GM23338 (cell line): ENCODE measurements around the gene NLRC3. TPM values are rescaled to one million over a fixed set of nuclear protein-coding genes. Genes with fewer than 3 reads are reported as not detected.

Source experiments
- ATAC-seq: fragments of 200-7000 bp; cut with Tn5 transposase; 3 replicates; pipeline ENCODE4 v1.9.1; 2020
- DNase-seq: peaks from one replicate; pipeline ENCODE4 v3.0.0-alpha.2; 2015; ENCODE audit warnings: low spot score
- H2AFZ ChIP-seq: fragments of 200-600 bp; sonication (generic); 2 replicates; pipeline ENCODE4 v1.8.0; 2016; ENCODE audit warnings: antibody characterized with exemption, mild to moderate bottlenecking, moderate library complexity
- H3F3A ChIP-seq: fragments of 200-600 bp; sonication (generic); replicated peaks from 2 replicates; pipeline ENCODE4 v1.8.0; 2017; ENCODE audit warnings: antibody characterized with exemption, mixed run types, low read depth
- H3K27ac ChIP-seq: fragments of 200-600 bp; sonication (generic); 2 replicates; pipeline ENCODE4 v1.6.1; 2016; ENCODE audit warnings: low read depth
- H3K27me3 ChIP-seq: fragments of 200-600 bp; sonication (generic); 2 replicates; pipeline ENCODE4 v1.8.0; 2016; ENCODE audit warnings: mild to moderate bottlenecking, mixed run types, moderate library complexity; ENCODE audit not compliant: insufficient read depth
- H3K36me3 ChIP-seq: fragments of 200-600 bp; sonication (generic); 2 replicates; pipeline ENCODE4 v1.8.0; 2016; ENCODE audit warnings: mild to moderate bottlenecking; ENCODE audit not compliant: insufficient read depth
- H3K4me1 ChIP-seq: fragments of 200-600 bp; sonication (generic); 2 replicates; pipeline ENCODE4 v1.8.0; 2016; ENCODE audit warnings: mild to moderate bottlenecking, moderate library complexity; ENCODE audit not compliant: insufficient read depth
- H3K4me2 ChIP-seq: fragments of 200-600 bp; sonication (generic); 2 replicates; pipeline ENCODE4 v1.7.1; 2017; ENCODE audit warnings: mixed run types
- H3K4me3 ChIP-seq: fragments of 200-600 bp; sonication (generic); 2 replicates; pipeline ENCODE4 v1.6.1; 2016; ENCODE audit warnings: mixed run types
- H3K79me2 ChIP-seq: fragments of 200-600 bp; sonication (generic); replicated peaks from 2 replicates; pipeline ENCODE4 v1.8.0; 2017; ENCODE audit warnings: mild to moderate bottlenecking; ENCODE audit not compliant: insufficient read depth
- H3K9me2 ChIP-seq: fragments of 200-600 bp; sonication (generic); 2 replicates; pipeline ENCODE4 v1.8.0; 2017; ENCODE audit not compliant: insufficient read depth
- H4K20me1 ChIP-seq: fragments of 200-600 bp; sonication (generic); replicated peaks from 2 replicates; pipeline ENCODE4 v1.8.0; 2017; ENCODE audit warnings: mild to moderate bottlenecking; ENCODE audit not compliant: insufficient read depth
- H3K27ac Mint-ChIP-seq: 2 replicates; pipeline ENCODE4 v1.8.0; 2020; ENCODE audit warnings: inconsistent platforms, mild to moderate bottlenecking, moderate library complexity, mixed read lengths
- H3K27me3 Mint-ChIP-seq: 3 replicates; pipeline ENCODE4 v1.8.0; 2022; ENCODE audit warnings: low read depth, mild to moderate bottlenecking, moderate library complexity, mixed read lengths, inconsistent platforms; ENCODE audit not compliant: insufficient read depth, poor library complexity
- H3K36me3 Mint-ChIP-seq: 3 replicates; pipeline ENCODE4 v1.8.0; 2021; ENCODE audit warnings: low read depth, mild to moderate bottlenecking, inconsistent platforms, moderate library complexity, mixed read lengths
- H3K4me1 Mint-ChIP-seq: 3 replicates; pipeline ENCODE4 v1.8.0; 2020; ENCODE audit warnings: mild to moderate bottlenecking, inconsistent platforms, mixed read lengths
- H3K4me3 Mint-ChIP-seq: 3 replicates; pipeline ENCODE4 v1.8.0; 2021; ENCODE audit warnings: moderate library complexity, mild to moderate bottlenecking, inconsistent platforms, mixed read lengths
- H3K9me3 Mint-ChIP-seq: 3 replicates; pipeline ENCODE4 v1.8.0; 2020; ENCODE audit warnings: moderate library complexity, mild to moderate bottlenecking, inconsistent platforms, mixed read lengths
- CREB1 ChIP-seq: fragments of 250-450 bp; sonication (Bioruptor Pico); IDR thresholded peaks from 2 replicates; pipeline ENCODE4 v1.5.0; 2020; ENCODE audit warnings: low read depth, mild to moderate bottlenecking, moderate library complexity
- EZH2 ChIP-seq: fragments of 200-600 bp; sonication (generic); IDR thresholded peaks from one replicate; pipeline ENCODE4 v1.8.0; 2017; ENCODE audit warnings: antibody characterized with exemption, mild to moderate bottlenecking, low read depth; ENCODE audit not compliant: unreplicated experiment
- EZH2phosphoT487 ChIP-seq: fragments of 200-600 bp; sonication (generic); IDR thresholded peaks from one replicate; pipeline ENCODE4 v1.8.1; 2018; ENCODE audit warnings: antibody characterized with exemption; ENCODE audit not compliant: unreplicated experiment
- JUNB ChIP-seq: IDR thresholded peaks from one replicate; pipeline ENCODE4 v1.6.1; 2016; ENCODE audit warnings: antibody characterized with exemption; ENCODE audit not compliant: unreplicated experiment
- NANOG ChIP-seq: IDR thresholded peaks from 2 replicates; pipeline ENCODE4 v1.6.1; 2016; ENCODE audit warnings: antibody characterized with exemption, borderline replicate concordance
- POLR2AphosphoS5 ChIP-seq: IDR thresholded peaks from 2 replicates; pipeline ENCODE4 v1.6.1; 2016; ENCODE audit warnings: antibody characterized with exemption, low read depth
- REST ChIP-seq: IDR thresholded peaks from one replicate; pipeline ENCODE4 v1.6.1; 2018; ENCODE audit warnings: antibody characterized with exemption; ENCODE audit not compliant: unreplicated experiment
- STAT1 ChIP-seq: IDR thresholded peaks from one replicate; pipeline ENCODE4 v1.6.1; 2016; ENCODE audit warnings: antibody characterized with exemption; ENCODE audit not compliant: unreplicated experiment
- ZNF114 ChIP-seq: fragments of 250-450 bp; sonication (Bioruptor Pico); IDR thresholded peaks from 2 replicates; pipeline ENCODE4 v1.5.0; 2020; ENCODE audit warnings: mild to moderate bottlenecking, moderate library complexity
- ZNF331 ChIP-seq: fragments of 250-450 bp; sonication (Bioruptor Pico); IDR thresholded peaks from 2 replicates; pipeline ENCODE4 v1.5.0; 2020; ENCODE audit warnings: low read depth, mild to moderate bottlenecking, moderate library complexity
- polyA plus RNA-seq: library from polyadenylated mRNA; unstranded; fragments of >200 nt; fragmentation: Nextera tagmentation; extraction: Ambion mirVana; gene quantifications from 2 replicates; pipeline ENCODE4 v1.2.1, GENCODE V29; 2016
- total RNA-seq: library from RNA; depleted of rRNA; stranded (reverse); fragments of >200 nt; shearing (Covaris generic); gene quantifications from 2 replicates; pipeline ENCODE4 v1.2.3, GENCODE V29; 2014
- TF ChIP-seq, protein P1 (sequence below): IDR thresholded peaks from 2 replicates; pipeline ENCODE4 v1.6.1; 2016; ENCODE audit warnings: antibody characterized with exemption
- TF ChIP-seq, protein P2 (sequence below), 2 experiments: fragments of 200-600 bp in 1 of 2; sonication (generic) in 1 of 2; conservative IDR thresholded peaks; 2 replicates each; pipeline versions ENCODE4 v1.5.1 to v1.6.1; 2016 to 2017; ENCODE audit warnings: antibody characterized with exemption in 2 of 2, low read depth in 2 of 2, mild to moderate bottlenecking in 2 of 2, moderate library complexity in 1 of 2
- TF ChIP-seq, protein P3 (sequence below): fragments of 250-450 bp; sonication (Bioruptor Pico); IDR thresholded peaks from 2 replicates; pipeline ENCODE4 v1.5.0; 2020; ENCODE audit warnings: mild to moderate bottlenecking, moderate library complexity

NLRC3 gene
- total and polyA plus RNA-seq, 2 experiments from 2014 or later = 0.11 to 0.49 TPM

DNA sequence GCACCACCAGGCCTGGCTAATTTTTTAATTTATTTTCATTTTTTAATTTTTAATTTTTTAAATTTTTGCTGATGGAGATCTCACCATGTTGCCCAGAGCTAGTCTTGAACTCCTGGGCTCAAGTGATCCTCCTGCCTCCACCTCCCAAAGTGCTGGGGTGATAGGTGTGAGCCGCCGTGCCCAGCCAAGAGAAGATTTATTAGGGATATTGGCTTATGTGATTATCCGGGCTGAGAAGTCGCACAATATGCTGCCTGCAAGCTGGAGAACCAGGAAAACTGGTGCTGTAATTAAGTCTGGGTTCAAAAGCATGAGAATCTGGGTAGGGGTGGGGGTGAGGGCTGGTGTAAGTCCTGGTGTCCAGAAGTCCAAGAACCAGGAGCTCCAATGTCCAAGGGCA, 79.4 kb downstream of the NLRC3 start (continued):
- no peak for TF ChIP-seq NANOG

DNA sequence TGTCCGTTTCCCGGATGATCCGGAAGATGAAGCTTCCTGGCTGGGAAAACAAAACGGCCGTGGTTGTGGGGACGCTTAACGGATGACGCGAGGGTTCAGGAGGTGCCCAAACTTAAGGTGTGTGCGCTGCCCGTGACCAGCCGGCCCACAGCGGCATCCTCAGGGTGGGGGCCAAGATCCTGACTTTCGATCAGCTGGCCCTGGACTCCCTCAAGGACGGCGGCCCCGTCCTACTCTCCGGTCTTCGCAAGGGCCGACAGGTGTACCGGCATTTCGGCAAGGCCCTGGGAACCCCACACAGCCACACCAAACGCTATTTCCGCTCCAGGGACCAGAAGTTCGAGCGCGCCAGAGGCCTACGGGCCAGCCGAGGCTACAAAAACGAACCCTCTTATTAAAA, 80.8 kb downstream of the NLRC3 start:
- peak overlapping the region; percentile 28; the same call in 1 of the 2 replicates for H2AFZ ChIP-seq
- TF ChIP-seq ZNF331 (CRISPR knock-in tag) = no peak
- no peak for TF ChIP-seq NANOG
- no peak for TF ChIP-seq STAT1
- TF ChIP-seq, protein P1, sequence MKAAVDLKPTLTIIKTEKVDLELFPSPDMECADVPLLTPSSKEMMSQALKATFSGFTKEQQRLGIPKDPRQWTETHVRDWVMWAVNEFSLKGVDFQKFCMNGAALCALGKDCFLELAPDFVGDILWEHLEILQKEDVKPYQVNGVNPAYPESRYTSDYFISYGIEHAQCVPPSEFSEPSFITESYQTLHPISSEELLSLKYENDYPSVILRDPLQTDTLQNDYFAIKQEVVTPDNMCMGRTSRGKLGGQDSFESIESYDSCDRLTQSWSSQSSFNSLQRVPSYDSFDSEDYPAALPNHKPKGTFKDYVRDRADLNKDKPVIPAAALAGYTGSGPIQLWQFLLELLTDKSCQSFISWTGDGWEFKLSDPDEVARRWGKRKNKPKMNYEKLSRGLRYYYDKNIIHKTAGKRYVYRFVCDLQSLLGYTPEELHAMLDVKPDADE = no peak
- no peak for TF ChIP-seq EZH2
- TF ChIP-seq, protein P2, sequence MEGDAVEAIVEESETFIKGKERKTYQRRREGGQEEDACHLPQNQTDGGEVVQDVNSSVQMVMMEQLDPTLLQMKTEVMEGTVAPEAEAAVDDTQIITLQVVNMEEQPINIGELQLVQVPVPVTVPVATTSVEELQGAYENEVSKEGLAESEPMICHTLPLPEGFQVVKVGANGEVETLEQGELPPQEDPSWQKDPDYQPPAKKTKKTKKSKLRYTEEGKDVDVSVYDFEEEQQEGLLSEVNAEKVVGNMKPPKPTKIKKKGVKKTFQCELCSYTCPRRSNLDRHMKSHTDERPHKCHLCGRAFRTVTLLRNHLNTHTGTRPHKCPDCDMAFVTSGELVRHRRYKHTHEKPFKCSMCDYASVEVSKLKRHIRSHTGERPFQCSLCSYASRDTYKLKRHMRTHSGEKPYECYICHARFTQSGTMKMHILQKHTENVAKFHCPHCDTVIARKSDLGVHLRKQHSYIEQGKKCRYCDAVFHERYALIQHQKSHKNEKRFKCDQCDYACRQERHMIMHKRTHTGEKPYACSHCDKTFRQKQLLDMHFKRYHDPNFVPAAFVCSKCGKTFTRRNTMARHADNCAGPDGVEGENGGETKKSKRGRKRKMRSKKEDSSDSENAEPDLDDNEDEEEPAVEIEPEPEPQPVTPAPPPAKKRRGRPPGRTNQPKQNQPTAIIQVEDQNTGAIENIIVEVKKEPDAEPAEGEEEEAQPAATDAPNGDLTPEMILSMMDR (conservative IDR thresholded peaks at IDR 0.05; ENCODE audit: low read depth in 2 of 2) = no peak
- no peak for TF ChIP-seq JUNB
- no peak for TF ChIP-seq REST
- TF ChIP-seq POLR2AphosphoS5 = no peak
- TF ChIP-seq ZNF114 (CRISPR knock-in tag) = no peak
- no peak for TF ChIP-seq CREB1 (CRISPR knock-in tag)
- TF ChIP-seq, protein P3, sequence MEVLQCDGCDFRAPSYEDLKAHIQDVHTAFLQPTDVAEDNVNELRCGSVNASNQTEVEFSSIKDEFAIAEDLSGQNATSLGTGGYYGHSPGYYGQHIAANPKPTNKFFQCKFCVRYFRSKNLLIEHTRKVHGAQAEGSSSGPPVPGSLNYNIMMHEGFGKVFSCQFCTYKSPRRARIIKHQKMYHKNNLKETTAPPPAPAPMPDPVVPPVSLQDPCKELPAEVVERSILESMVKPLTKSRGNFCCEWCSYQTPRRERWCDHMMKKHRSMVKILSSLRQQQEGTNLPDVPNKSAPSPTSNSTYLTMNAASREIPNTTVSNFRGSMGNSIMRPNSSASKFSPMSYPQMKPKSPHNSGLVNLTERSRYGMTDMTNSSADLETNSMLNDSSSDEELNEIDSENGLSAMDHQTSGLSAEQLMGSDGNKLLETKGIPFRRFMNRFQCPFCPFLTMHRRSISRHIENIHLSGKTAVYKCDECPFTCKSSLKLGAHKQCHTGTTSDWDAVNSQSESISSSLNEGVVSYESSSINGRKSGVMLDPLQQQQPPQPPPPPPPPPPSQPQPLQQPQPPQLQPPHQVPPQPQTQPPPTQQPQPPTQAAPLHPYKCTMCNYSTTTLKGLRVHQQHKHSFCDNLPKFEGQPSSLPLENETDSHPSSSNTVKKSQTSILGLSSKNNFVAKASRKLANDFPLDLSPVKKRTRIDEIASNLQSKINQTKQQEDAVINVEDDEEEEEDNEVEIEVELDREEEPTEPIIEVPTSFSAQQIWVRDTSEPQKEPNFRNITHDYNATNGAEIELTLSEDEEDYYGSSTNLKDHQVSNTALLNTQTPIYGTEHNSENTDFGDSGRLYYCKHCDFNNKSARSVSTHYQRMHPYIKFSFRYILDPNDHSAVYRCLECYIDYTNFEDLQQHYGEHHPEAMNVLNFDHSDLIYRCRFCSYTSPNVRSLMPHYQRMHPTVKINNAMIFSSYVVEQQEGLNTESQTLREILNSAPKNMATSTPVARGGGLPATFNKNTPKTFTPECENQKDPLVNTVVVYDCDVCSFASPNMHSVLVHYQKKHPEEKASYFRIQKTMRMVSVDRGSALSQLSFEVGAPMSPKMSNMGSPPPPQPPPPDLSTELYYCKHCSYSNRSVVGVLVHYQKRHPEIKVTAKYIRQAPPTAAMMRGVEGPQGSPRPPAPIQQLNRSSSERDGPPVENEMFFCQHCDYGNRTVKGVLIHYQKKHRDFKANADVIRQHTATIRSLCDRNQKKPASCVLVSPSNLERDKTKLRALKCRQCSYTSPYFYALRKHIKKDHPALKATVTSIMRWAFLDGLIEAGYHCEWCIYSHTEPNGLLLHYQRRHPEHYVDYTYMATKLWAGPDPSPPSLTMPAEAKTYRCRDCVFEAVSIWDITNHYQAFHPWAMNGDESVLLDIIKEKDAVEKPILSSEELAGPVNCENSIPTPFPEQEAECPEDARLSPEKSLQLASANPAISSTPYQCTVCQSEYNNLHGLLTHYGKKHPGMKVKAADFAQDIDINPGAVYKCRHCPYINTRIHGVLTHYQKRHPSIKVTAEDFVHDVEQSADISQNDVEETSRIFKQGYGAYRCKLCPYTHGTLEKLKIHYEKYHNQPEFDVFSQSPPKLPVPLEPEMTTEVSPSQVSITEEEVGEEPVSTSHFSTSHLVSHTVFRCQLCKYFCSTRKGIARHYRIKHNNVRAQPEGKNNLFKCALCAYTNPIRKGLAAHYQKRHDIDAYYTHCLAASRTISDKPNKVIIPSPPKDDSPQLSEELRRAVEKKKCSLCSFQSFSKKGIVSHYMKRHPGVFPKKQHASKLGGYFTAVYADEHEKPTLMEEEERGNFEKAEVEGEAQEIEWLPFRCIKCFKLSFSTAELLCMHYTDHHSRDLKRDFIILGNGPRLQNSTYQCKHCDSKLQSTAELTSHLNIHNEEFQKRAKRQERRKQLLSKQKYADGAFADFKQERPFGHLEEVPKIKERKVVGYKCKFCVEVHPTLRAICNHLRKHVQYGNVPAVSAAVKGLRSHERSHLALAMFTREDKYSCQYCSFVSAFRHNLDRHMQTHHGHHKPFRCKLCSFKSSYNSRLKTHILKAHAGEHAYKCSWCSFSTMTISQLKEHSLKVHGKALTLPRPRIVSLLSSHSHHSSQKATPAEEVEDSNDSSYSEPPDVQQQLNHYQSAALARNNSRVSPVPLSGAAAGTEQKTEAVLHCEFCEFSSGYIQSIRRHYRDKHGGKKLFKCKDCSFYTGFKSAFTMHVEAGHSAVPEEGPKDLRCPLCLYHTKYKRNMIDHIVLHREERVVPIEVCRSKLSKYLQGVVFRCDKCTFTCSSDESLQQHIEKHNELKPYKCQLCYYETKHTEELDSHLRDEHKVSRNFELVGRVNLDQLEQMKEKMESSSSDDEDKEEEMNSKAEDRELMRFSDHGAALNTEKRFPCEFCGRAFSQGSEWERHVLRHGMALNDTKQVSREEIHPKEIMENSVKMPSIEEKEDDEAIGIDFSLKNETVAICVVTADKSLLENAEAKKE = no peak
- TF ChIP-seq EZH2phosphoT487 = no peak
- H3K79me2 ChIP-seq = no peaks in the 10 kb centered on the region
- no peak overlapping the region for H3K4me3 Mint-ChIP-seq
- ATAC-seq (no peak), DNase-seq (no peak)
- H3K36me3 ChIP-seq = no peaks in the 10 kb centered on the region
- H3K27ac ChIP-seq = no peak overlapping the region
- H3K4me3 ChIP-seq = no peak overlapping the region
- no peaks in the 10 kb centered on the region for H3K9me3 Mint-ChIP-seq
- no peak overlapping the region for H3K4me2 ChIP-seq
- peaks cover 8% of the 10 kb centered on the region; the same call in 1 of the 2 replicates for H3F3A ChIP-seq
- H3K9me2 ChIP-seq = no peaks in the 10 kb centered on the region
- H3K4me1 ChIP-seq = no peaks in the 10 kb centered on the region
- H4K20me1 ChIP-seq = no peaks in the 10 kb centered on the region
- H3K36me3 Mint-ChIP-seq = no peaks in the 10 kb centered on the region
- H3K4me1 Mint-ChIP-seq = no peaks in the 10 kb centered on the region
- no peak overlapping the region for H3K27ac Mint-ChIP-seq
- H3K27me3 Mint-ChIP-seq = peaks cover 11% of the 10 kb centered on the region
- no peaks in the 10 kb centered on the region for H3K27me3 ChIP-seq
